ENCODE measurements around the gene RAPGEF4. TPM values are rescaled to one million over a fixed set of nuclear protein-coding genes. Genes with fewer than 3 reads are reported as not detected.

The RAPGEF4 gene
- total RNA-seq, 1 experiment from 2014 or later = 0.59 TPM

DNA sequence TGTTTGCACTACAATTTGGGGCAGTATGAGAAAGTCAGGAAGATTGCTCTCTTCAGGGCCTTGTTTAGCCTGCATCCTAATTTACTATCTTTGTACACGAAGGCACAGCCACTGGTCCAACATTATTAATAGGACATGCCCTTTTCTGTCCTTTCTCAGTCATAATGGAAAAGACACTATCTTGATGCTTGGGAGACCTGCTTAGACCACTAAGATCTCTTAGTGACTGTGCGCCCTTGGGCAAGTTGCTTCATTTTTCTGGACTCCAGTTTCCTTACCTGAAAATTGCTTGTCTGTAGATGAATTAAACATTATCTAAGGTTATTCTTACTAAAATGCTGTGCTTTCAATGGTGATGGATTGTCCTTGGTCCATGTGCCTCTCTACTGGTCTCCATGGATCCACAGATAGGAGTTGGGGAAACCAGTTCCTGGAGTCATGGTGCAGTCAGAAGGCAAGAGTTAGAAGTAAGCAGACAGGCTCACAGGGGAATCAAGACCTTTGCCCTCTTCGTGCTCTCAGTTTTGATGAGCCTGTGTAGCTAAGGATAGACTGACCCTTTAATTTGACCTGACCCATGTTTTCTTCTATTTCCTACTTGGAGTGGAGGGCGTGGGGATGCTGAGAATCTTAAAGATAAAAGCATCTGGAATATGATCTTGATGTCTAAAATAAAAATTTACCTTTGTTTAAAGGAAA is 114.0 kb downstream of the RAPGEF4 start (continued):
- TF ChIP-seq, protein P1, sequence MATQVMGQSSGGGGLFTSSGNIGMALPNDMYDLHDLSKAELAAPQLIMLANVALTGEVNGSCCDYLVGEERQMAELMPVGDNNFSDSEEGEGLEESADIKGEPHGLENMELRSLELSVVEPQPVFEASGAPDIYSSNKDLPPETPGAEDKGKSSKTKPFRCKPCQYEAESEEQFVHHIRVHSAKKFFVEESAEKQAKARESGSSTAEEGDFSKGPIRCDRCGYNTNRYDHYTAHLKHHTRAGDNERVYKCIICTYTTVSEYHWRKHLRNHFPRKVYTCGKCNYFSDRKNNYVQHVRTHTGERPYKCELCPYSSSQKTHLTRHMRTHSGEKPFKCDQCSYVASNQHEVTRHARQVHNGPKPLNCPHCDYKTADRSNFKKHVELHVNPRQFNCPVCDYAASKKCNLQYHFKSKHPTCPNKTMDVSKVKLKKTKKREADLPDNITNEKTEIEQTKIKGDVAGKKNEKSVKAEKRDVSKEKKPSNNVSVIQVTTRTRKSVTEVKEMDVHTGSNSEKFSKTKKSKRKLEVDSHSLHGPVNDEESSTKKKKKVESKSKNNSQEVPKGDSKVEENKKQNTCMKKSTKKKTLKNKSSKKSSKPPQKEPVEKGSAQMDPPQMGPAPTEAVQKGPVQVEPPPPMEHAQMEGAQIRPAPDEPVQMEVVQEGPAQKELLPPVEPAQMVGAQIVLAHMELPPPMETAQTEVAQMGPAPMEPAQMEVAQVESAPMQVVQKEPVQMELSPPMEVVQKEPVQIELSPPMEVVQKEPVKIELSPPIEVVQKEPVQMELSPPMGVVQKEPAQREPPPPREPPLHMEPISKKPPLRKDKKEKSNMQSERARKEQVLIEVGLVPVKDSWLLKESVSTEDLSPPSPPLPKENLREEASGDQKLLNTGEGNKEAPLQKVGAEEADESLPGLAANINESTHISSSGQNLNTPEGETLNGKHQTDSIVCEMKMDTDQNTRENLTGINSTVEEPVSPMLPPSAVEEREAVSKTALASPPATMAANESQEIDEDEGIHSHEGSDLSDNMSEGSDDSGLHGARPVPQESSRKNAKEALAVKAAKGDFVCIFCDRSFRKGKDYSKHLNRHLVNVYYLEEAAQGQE (IDR thresholded peaks at IDR 0.05; ENCODE audit: low read depth) = no peak
- no peak for TF ChIP-seq EGR1 (IDR thresholded peaks at IDR 0.05; ENCODE audit: low read depth)
- TF ChIP-seq FOSL1 (IDR thresholded peaks at IDR 0.05; ENCODE audit: low read depth) = no peak

DNA sequence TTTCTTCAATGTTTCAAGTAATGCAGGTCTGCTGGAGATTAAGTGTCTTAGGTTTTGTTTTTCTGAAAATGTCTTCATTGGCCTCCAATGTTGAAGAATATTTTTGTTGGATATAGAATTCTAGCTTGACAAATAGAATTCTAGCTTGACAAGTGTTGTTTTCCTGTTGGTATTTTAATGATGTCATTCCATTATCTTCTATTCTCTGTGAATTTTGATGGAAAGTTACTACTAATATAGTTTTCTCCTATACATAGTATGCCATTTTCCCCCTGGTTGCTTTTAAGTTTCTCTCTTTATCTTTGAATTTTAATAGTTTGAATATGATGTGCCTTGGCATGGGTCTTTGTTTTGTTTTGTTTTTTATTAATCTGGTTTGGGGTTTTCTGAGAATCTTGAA is 119.9 kb downstream of the RAPGEF4 start:
- H3K4me2 ChIP-seq (ENCODE audit: low read length) = no peak overlapping the region
- no peaks in the 10 kb centered on the region for H3K27me3 ChIP-seq (ENCODE audit: insufficient read depth, low read length)
- POLR2A ChIA-PET = no interaction called here
- CTCF ChIA-PET = no interaction called here
- no peaks in the 10 kb centered on the region for H3K36me3 ChIP-seq (ENCODE audit: control insufficient read depth in 1 of 2, insufficient read depth in 2 of 2, low read length in 2 of 2)
- H3K79me2 ChIP-seq (ENCODE audit: insufficient read depth, low read length) = no peaks in the 10 kb centered on the region
- no peak overlapping the region for H3K27ac ChIP-seq (ENCODE audit: low read depth, low read length)
- H3K4me3 ChIP-seq (replicated peaks in 1 of 2; ENCODE audit: low read depth in 1 of 2, low read length in 2 of 2) = no peak overlapping the region
- RAD21 ChIA-PET (ENCODE audit: low non-redundant PET in 1 of 2, low total read pairs in 2 of 2, uncharacterized antibody in 2 of 2, unreplicated experiment in 2 of 2) = no interaction called here
- no TSS peak for BruUV-seq (replicated peaks)
- intact Hi-C loops (cut with micrococcal nuclease) = no loop called here
- no peaks in the 10 kb centered on the region for H3K9me3 ChIP-seq (ENCODE audit: control insufficient read depth in 1 of 2, insufficient read depth in 1 of 2, low read depth in 1 of 2, low read length in 2 of 2)
- no peaks in the 10 kb centered on the region for H4K20me1 ChIP-seq (ENCODE audit: insufficient read depth)
- no peak for ATAC-seq
- no peaks in the 10 kb centered on the region for H3K9me2 ChIP-seq (ENCODE audit: insufficient read depth)
- H2AFZ ChIP-seq (ENCODE audit: low read depth, low read length, poor library complexity, severe bottlenecking) = no peak overlapping the region
- no peak for DNase-seq (ENCODE audit: low read depth, low spot score)
- H3K9ac ChIP-seq (ENCODE audit: low read length) = no peak overlapping the region
- no peaks in the 10 kb centered on the region for H3K4me1 ChIP-seq (ENCODE audit: control insufficient read depth in 1 of 2, insufficient read depth in 2 of 2, low read length in 2 of 2)
- no peak for TF ChIP-seq POLR2A (IDR thresholded peaks at IDR 0.05; ENCODE audit: borderline replicate concordance, extremely low read depth, insufficient read depth, insufficient read length)
- no peak for TF ChIP-seq ATF3 (IDR thresholded peaks at IDR 0.05)
- no peak for TF ChIP-seq EZH2phosphoT487 (IDR thresholded peaks at IDR 0.05; ENCODE audit: borderline replicate concordance)
- no peak for TF ChIP-seq RAD21 (IDR thresholded peaks at IDR 0.05; ENCODE audit: low read depth)
- no peak for TF ChIP-seq EGR1 (IDR thresholded peaks at IDR 0.05; ENCODE audit: low read depth)
- no peak for TF ChIP-seq POLR2AphosphoS5 (IDR thresholded peaks at IDR 0.05; ENCODE audit: low read depth, low read length)
- no peak for TF ChIP-seq FOSL1 (IDR thresholded peaks at IDR 0.05; ENCODE audit: low read depth)
- TF ChIP-seq ZFX (IDR thresholded peaks at IDR 0.05) = no peak
- no peak for TF ChIP-seq ZNF274 (IDR thresholded peaks at IDR 0.05; ENCODE audit: low read depth, low read length)
- TF ChIP-seq YY1 (IDR thresholded peaks at IDR 0.05; ENCODE audit: extremely low read depth, insufficient replicate concordance, low read depth, low read length) = no peak
- no peak for TF ChIP-seq SP1 (IDR thresholded peaks at IDR 0.05; ENCODE audit: low read depth)
- TF ChIP-seq ELF1 (IDR thresholded peaks at IDR 0.05; ENCODE audit: borderline replicate concordance, low read depth) = no peak
- TF ChIP-seq, protein P2, sequence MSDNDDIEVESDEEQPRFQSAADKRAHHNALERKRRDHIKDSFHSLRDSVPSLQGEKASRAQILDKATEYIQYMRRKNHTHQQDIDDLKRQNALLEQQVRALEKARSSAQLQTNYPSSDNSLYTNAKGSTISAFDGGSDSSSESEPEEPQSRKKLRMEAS (IDR thresholded peaks at IDR 0.05) = no peak
- TF ChIP-seq, protein P3, sequence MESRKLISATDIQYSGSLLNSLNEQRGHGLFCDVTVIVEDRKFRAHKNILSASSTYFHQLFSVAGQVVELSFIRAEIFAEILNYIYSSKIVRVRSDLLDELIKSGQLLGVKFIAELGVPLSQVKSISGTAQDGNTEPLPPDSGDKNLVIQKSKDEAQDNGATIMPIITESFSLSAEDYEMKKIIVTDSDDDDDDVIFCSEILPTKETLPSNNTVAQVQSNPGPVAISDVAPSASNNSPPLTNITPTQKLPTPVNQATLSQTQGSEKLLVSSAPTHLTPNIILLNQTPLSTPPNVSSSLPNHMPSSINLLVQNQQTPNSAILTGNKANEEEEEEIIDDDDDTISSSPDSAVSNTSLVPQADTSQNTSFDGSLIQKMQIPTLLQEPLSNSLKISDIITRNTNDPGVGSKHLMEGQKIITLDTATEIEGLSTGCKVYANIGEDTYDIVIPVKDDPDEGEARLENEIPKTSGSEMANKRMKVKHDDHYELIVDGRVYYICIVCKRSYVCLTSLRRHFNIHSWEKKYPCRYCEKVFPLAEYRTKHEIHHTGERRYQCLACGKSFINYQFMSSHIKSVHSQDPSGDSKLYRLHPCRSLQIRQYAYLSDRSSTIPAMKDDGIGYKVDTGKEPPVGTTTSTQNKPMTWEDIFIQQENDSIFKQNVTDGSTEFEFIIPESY (IDR thresholded peaks at IDR 0.05; ENCODE audit: extremely low read depth, insufficient replicate concordance, low read length) = no peak
- TF ChIP-seq, protein P1 (IDR thresholded peaks at IDR 0.05; ENCODE audit: low read depth) = no peak
